ENCODE data around the gene CNTN1.

CNTN1 gene

DNA sequence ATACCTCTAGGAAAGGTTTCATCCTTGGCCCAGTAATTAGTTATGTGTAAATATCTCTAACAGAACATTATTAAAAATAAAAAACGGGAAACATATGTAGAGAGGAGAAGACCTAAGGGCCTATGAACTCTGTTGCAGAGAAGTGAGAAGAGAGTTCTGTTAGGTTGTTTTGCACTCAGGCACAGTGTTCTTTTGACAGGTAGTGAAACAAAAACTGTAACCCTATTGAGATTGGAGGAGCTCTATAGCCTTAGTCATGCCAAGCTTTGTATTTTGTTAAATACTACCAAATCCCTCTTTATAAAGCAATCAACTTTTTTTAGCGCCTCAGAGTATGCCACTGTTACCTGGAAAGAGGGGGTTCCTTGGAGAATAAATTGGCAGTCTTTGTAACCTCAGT is 77.6 kb downstream of the CNTN1 start:
- DNase-seq (ENCODE audit: low spot score): no peak

DNA sequence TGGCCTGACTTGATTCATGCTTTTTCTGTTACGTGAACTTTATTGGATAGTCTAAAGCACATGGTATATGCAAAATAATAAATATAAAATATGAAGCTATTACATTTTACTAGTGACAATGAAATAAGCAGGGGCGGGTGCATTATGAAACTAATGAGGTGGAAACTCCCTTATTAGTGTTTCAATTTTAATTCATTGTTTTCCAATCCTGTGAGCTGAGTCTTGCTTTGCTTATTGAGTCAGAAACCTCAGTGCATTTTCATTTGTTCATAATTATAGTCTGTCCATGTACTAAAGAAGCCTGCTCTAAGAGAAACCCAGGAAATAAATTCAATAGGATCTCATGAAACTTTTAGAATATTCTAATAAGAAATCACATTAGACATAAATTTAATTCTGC is 78.5 kb downstream of the CNTN1 start:
- DNase-seq (ENCODE audit: low spot score): no peak

DNA sequence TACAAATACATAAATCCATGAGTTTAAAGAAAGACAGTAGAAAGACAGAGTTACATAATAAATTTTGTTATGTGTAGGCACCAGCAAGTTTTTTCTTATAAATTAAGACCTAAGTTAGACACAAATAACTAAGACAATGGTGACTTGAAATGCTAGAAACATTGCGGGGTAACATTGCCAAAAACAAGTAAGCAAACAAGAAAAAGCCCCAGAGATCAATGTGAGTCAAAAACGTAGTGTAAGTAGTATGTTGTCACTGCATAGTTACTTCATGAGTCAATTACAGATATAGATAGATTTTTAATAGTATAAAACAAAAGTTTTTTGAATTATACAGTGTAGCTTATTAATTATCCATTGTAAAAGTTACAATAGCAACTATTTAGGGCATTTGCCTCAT is 83.4 kb downstream of the CNTN1 start:
- no peak for DNase-seq (ENCODE audit: low spot score)

DNA sequence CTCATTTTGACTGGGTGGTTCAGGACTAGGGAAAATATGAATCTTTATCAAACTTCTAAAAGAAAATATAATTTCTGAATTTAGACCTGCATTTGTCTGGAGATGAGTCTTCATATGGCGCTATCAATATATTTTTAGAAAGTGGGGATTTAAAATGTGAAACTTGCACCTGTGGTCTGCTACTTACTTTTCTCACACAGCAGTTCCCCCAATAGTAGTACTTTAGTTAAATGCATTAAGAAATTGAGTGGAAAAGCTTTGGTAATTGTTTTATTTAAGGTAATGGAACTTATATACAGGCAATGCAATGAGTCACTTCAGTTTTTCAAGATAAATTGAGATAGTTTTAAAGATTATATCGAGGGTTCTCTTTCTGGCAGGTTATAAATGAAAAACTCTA is 91.9 kb downstream of the CNTN1 start:
- no peak for DNase-seq (ENCODE audit: low spot score)

DNA sequence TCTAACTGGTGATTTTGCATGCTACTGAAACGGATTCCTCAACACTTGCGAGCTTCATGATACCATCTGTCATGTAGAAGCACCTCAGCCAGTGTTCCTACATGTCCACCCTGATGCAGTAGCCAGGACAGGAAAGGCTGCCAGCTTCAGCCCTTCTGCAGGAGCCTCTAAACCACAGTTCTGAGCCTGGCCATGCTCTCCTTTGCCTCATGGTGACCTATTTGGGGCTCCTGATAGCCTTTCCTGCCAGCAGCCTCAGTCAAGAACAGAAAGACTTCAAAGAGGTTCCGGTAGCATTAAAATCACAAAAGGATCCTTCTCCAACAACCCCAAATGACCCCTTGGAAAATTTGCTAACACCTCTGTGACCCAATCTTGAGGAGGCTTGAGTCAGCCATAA is 96.0 kb downstream of the CNTN1 start:
- no peak for DNase-seq (ENCODE audit: low spot score)

DNA sequence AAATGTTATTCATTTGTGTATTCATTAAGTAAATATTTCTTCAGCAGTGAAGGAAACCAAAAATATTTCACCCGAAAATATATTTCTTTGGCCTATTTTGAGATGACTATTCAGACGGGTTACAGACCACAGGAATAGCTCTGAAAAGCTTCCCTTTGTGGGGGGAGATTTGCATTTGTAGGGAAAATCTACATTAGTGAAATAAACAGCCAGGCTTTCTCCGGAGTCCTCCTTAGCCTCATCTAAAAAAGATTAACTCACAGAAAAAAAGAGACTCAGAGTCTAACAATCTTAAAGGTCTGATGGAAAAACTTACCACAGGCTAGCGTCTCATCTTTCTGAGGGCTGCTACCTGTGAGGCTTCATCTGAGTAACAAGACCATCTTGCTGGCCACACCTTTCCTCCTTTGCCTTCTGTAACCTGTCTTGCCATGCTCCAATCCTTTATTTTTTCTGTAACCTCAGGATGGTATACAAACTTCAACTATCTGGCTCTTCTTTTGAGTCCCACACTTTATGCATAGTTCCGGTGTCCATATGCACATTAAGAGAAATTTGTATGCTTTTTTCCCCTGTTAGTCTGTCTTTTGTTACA is 100.7 kb downstream of the CNTN1 start:
- DNase-seq (ENCODE audit: low spot score): no peak

DNA sequence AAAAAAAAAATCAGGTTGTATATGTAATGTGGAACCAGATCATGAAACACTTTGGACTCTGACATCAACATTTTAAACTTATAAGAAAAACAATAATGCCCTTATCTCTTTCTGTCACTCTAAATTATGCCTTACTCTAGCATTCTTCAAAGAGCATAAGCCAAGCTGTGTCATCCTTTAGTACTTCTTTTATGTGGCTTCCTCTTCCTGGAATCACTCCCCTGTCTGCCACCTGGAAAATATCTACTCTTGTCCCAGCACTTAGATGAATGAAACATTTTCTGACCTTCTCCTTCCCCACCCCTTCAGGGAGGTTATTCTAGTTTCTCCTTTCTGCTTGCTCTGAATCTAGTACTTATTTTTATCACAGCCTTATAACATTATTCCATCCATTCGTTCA is 101.2 kb downstream of the CNTN1 start:
- no peak for DNase-seq (ENCODE audit: low spot score)

DNA sequence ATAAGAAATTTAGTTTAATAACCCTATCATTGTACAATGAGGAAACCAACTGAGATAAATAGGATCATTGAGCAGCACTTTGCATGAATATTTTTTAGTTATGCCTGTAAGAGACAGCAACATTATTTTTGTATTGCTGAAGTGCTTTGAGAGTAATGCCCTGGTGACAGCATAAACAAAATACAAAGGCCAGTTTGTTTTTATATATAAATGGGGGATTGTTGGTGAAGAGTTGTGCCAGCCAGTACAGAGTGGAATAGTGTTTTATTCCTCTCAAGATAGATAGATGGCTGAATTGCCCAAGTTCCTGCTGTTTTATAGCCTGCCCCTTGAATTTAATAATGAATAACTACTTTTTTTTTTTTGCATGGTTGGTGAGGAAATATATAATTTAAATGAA is 101.8 kb downstream of the CNTN1 start:
- DNase-seq (ENCODE audit: low spot score): no peak

DNA sequence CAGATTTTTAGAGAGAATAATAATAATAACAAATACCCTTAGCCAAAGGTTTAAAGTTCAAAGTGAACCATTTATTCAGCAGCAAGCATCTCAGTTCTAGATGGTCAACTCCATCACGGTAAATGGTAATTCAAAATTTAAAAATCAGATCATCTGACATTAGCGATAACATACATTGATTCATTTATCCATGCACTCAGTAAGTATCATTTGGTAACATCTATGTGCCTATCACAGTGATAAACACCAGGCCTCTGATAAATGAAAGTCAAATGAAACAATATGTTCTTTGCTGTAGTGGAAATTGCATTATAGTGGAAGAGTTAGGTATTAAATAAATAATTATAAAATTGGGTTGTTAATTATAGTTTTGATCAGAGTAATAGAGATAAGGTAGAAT is 108.8 kb downstream of the CNTN1 start:
- DNase-seq (ENCODE audit: low spot score): no peak

DNA sequence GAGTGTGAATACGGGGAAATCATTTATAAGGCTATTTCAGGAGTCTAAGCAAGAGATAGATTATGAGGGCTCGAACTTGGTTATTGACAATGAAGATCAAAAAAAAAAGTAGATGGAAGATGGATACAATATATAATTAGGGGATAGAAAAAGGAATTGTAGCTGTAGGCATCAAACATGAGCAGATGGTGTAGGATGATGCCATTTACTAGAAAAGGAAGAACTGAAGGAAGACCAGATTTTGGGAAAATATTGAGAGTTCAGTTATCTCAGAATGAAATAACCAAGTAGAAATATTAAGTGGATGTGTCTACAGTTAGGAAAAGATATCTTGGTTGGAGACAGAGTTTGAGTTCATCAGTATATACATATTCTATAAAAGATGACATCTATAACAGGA is 109.6 kb downstream of the CNTN1 start:
- no peak for DNase-seq (ENCODE audit: low spot score)

DNA sequence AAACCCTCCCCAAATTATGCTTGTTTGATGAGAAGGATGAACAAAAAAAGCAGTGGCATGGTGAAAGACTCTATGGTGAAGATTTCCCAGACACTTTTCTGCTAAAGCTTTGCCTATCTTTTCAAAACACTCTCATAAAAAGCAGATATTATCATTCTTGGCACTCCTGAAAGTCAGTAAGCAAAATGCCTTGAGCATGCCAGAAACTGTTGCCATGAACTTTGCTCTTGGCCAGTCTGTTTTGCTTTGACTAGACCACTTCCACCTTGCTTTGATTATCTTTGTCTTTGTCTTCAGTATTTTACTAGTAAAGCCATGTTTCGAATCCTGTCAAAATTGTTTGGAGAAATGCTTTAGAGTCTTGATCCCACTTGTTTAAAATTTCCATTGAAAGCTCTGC is 110.4 kb downstream of the CNTN1 start:
- DNase-seq (ENCODE audit: low spot score): no peak

DNA sequence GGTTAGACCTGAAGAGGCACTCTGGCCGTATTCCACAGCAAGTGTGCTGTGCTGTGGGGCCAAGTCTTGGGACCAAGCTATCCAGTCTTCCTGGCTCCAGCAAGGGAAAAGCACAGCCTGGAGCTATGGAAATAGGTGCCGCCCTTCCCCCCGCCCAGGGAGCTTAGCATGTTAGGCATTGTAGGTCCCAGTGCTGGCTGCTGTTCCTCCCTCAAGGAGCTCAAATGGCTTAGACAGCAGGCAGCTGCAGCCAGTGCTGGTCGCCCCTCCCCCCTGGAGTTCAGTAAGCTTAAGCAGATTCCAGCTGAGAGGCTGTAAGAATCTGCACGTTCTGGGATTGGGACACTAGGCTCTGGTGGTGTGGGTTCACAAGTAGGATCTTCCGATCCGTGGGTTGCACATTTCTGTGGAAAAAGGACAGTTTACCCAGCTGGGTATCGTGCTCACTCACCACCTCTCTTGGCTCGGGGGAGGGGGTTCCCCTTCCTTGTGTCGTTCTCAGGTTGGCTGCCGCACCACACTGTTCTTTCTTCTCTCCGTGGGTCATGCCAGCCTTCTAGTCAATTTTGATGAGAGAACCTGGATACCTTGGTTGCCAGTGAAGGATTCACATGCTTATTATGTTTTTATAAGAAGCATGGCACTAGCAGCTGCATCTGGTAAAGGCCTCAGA is 127.3 kb downstream of the CNTN1 start:
- no peak for DNase-seq (ENCODE audit: low spot score)

DNA sequence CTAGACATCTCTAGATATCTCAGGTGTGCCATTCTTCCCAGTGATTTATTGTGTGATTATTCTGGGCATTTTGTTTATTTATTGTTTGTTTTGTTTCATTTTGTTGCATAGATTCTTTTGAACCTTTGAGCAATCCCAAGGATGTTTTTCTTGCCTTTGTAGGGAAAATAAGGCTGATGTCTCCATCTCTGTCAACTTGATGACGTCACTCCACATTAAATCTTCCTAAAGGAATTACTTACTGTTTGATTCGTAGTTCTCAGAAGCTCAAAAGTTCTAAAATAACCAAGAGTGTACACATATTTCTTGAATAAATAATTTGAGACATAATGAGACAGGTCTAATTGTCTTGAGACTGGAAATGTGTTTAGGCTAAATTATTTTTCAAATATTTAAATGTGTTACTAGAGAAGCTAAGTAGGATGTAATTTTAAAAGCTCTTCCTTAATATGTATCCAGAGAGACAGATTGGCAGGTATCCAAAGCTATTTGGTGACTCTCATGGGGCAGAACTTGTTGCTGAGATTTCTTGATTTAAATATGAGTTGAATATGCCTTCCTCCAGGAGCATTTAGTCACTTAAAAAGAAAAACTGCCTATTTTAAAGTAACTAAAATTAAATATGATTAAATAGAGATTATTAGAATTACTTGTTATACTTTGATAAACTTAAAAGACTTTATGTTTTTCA is 128.7 kb downstream of the CNTN1 start:
- DNase-seq (ENCODE audit: low spot score): no peak

DNA sequence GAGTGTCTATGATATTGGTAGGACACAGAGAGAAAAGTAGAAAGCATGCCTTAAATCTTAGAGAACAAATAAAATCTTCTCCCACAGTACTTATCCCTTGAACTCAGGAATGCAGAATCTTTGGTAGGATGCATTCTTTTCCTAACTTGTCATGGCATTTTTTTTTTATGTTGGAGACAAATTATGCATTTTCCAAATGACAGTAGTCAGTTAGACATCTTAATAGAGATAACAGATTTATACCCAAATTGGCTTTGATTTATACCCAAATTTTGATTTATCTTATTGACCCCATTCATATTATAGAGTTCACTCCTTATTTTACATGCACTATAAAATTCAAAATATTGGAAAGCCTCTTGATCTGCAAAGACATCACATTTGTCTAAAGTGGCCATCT is 132.9 kb downstream of the CNTN1 start:
- no peak for DNase-seq (ENCODE audit: low spot score)

DNA sequence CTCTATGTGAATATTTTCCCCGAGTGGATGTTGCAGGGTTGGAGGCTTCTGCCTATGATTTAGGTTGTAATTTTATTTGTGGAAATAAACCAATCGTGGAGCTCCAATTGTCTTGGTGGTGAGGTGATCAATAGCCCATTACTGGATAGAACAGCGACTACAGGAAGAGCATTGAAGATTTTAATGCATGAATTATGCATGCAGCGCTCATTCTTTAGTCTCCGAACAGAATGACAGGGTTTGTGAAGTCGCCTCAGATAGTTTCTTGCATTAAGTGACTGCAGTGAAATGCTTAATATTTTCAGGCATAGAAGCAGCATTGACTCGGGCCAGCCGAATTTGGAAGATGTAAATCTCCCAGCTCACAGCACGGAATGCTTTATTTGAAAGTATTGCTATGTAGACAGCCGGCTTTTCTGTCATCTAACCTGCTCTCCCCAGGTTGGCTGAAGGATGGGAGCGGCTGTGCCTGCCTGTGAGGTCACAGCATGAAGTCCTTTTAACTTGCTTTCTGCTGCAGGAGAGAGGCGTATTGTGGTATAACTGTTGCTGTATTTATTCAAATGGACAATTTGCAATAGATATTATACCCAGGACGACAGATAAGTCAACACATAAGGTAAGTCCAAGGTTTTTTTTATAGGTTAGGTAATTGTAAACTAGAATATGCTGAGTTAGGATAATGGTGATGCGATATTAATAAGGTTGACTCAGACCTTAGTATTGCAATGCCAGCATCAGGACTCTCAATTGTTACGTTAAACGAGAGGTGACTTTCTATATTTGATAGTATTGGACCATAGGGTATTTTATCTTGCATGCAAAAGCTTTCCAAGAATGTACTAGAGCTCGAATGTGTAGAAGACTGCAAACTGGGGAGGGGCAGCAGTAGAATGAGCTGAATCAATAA is 135.7 kb downstream of the CNTN1 start:
- DNase-seq (ENCODE audit: low spot score): no peak

DNA sequence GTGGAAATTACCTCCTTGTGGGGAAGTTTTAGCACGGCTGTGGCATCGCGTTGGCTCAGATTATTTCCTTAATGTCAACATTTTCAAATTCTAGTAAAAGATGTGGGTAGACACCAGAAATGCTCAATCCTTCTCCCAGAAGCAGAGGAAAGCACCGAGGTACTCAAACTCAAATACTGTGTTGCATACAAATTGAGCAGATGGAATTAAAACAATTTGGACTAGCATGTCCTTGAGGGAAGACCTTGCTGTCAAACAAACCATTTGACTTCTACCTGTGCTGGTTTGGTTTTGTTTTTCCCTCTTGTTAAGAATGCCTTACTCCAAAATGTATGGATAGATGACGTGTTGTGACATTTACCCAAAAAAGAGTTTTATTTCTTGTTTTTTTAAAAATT is 136.4 kb downstream of the CNTN1 start:
- DNase-seq (ENCODE audit: low spot score): no peak

DNA sequence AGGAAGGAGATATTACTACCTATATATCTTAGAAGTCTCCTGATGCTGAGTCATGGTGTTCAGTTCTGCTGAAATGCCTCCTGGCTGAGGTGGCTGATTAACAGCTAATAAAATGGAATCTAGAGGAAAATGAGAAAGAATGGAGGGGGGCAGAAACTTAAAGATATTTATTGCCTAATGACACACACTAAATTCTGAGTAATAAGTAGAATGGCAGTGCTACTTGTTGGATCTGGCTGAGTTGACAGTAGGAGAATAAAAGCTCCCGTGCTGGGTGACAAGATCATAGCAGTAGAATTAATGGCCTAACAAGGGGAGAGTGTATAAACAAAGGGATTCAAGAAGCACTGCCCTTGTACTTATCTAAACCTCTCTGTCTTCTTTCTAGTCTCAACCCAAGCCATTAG is 137.5 kb downstream of the CNTN1 start:
- peak; percentile 3 for DNase-seq (ENCODE audit: low spot score)

DNA sequence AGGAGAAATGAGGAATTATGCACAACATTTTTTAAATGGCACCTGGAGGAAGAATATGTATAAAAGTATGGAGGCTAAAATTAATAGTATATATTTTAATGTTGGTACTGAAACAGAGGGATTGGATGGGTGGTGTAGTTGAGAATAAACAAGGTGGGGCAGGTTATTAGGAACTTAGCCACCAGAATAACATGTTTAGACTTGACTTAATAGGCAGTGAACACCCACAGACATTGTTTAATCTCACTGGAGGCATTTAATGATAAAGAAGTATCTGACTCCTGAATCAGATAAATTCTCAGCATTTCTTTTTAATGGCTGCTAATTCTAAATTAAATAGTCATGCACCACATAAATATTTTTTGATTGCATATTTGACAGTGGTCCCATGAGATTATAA is 139.7 kb downstream of the CNTN1 start:
- no peak for DNase-seq (ENCODE audit: low spot score)

DNA sequence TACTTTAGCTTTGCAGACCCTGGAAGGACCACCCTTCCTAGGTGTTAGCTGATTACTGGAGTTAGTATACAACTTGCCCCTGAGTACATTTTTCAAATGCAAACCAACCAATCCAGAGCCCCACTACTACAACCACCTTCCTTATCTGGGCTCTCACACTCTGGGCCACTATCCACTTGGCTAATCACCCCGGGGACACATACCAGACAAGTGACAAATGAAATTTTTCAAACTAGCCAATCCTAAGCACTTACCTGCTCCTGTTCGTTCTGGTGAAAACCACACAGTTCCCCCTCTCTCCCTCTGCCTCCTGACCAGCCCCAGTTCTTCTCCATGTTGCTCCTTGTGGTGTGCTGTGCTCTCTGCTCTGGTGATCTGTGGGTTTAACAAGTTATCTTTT is 140.4 kb downstream of the CNTN1 start:
- no peak for DNase-seq (ENCODE audit: low spot score)

DNA sequence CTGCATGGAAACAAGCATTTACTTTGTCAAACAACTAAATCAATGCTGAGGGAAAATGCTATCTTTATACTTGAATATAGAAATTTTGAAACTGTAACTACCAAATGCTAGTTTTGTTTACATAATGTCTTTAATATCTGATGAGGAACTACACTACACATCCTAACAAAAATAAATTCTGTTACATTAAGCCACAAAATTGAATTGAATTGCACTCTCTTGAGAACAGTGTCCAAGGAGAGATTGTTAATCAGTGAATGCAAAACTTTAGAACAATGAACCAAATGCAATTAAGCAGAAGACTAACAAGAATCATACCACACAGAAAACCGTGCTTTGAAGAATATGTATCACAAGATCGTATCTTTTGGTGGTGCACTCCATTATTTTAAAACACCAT is 141.6 kb downstream of the CNTN1 start:
- no peak for DNase-seq (ENCODE audit: low spot score)

DNA sequence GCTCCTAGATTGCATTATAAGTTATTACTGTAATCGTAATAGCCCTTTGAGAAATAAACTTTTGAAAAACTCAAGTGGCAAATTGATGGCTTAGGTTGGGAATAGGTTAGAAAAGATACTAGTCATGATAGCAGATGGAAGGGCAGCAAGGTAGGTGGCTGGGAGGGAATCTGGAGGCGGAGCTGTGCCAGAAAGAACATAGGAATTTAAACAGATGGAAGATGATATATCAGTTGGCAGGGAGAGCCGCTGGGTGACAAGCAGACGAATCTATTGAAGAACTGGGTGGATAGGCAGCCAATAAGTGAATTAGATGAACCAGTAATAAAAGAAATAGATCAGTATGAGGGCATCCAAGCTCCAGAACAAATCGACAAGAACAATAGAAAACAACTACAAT is 142.1 kb downstream of the CNTN1 start:
- no peak for DNase-seq (ENCODE audit: low spot score)

DNA sequence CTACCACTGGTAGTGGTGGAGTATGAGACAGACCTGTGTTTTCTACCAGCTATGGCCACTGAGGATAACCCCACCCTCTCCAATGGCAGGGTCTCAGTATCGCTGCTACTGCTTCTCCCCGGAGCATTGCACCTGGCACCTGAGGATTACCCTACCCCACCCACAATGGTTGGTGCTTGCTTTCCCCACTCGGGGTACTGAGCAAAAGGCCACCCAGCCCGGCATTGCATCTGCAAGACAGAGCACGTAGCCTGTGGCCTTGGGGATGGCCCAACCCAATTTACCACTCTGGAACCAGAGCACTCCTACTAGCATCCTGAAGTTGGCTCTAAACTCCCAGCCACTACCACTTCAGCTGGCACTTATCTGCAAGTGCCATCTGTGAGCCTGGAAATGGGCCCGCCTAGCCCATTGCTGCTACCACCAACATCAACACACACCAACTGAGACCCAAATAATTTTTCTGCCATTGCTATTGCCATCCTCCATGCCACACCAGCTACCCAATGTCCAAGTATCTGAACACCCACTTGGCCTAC is 145.7 kb downstream of the CNTN1 start:
- no peak for DNase-seq (ENCODE audit: low spot score)
